HCT116 (cell line): Measurements from ENCODE around the gene TMCC3. TPM values are rescaled to one million over a fixed set of nuclear protein-coding genes. Genes with fewer than 3 reads are reported as not detected.

ENCODE experiments used
- ATAC-seq: fragments of 200-7000 bp; cut with Tn5 transposase; 2 replicates; pipeline ENCODE4 v1.9.1; 2020; ENCODE audit warnings: mild to moderate bottlenecking, moderate library complexity
- BruUV-seq: library from RNA; stranded (reverse); fragments of 400-500 nt; replicated peaks from 2 replicates; lab custom pipeline; 2021; lab: Mats Ljungman, UMichigan
- CTCF ChIA-PET: fragments of 300-600 bp; sonication (Branson Sonifier 250); formaldehyde crosslinking; loops from one replicate; lab custom pipeline; 2021; ENCODE audit warnings: antibody characterized with exemption; lab: Charles Lee
- POLR2A ChIA-PET: fragments of 300-600, 350-600 bp; sonication (Branson Sonifier 250); formaldehyde crosslinking; loops from one replicate; lab custom pipeline; 2021; ENCODE audit warnings: antibody characterized with exemption; lab: Charles Lee
- RAD21 ChIA-PET, 2 experiments: fragments of 300-600 bp; sonication (Branson Sonifier 250); formaldehyde crosslinking; loops; one replicate each; lab custom pipeline; 2023; ENCODE audit warnings: low total read pairs in 2 of 2; ENCODE audit not compliant: uncharacterized antibody in 2 of 2, unreplicated experiment in 2 of 2, low non-redundant PET in 1 of 2; lab: Charles Lee
- DNase-seq: peaks from one replicate; pipeline ENCODE4 v3.0.0-alpha.2; 2010; ENCODE audit warnings: low read depth, low spot score
- H2AFZ ChIP-seq: fragments of 200-600 bp; shearing (Covaris generic), sonication (generic); 2 replicates; pipeline ENCODE4 v1.6.1; 2017; ENCODE audit warnings: low read depth, mixed run types, mixed read lengths, antibody characterized with exemption, low read length; ENCODE audit not compliant: poor library complexity, severe bottlenecking
- H3K27ac ChIP-seq: 2 replicates; pipeline ENCODE4 v1.5.1; 2012; ENCODE audit warnings: low read depth, low read length
- H3K27me3 ChIP-seq: fragments of 200-600 bp; sonication (generic); 2 replicates; pipeline ENCODE4 v1.6.1; 2016; ENCODE audit warnings: mixed run types, low read length, mixed read lengths; ENCODE audit not compliant: insufficient read depth
- H3K36me3 ChIP-seq, 2 experiments: fragments of 200-500 bp in 1 of 2; fragments of 200-600 bp in 1 of 2; sonication (Bioruptor generic) in 1 of 2; sonication (generic) in 1 of 2; 2 replicates each; pipeline versions ENCODE4 v1.5.1 to v1.6.1; 2014 to 2016; ENCODE audit warnings: low read length in 2 of 2, inconsistent platforms in 1 of 2, mixed read lengths in 1 of 2, mixed run types in 1 of 2; ENCODE audit not compliant: insufficient read depth in 2 of 2, control insufficient read depth in 1 of 2
- H3K4me1 ChIP-seq, 2 experiments: fragments of 200-600 bp in 1 of 2; sonication (generic) in 1 of 2; 2 replicates each; pipeline versions ENCODE4 v1.5.1 to v1.6.1; 2012 to 2017; ENCODE audit warnings: low read length in 2 of 2, inconsistent platforms in 1 of 2, mild to moderate bottlenecking in 1 of 2, mixed read lengths in 1 of 2, mixed run types in 1 of 2, moderate library complexity in 1 of 2; ENCODE audit not compliant: insufficient read depth in 2 of 2, control insufficient read depth in 1 of 2
- H3K4me2 ChIP-seq: fragments of 200-600 bp; sonication (generic); 2 replicates; pipeline ENCODE4 v1.6.1; 2017; ENCODE audit warnings: mixed run types, low read length, mixed read lengths
- H3K4me3 ChIP-seq, 2 experiments: fragments of 200-600 bp in 1 of 2; sonication (generic) in 1 of 2; replicated peaks in 1 of 2; 2 replicates each; pipeline ENCODE4 v1.5.1; 2011 to 2016; ENCODE audit warnings: low read length in 2 of 2, control low read depth in 1 of 2, low read depth in 1 of 2, mild to moderate bottlenecking in 1 of 2, mixed read lengths in 1 of 2, mixed run types in 1 of 2
- H3K79me2 ChIP-seq: fragments of 200-600 bp; sonication (generic); 2 replicates; pipeline ENCODE4 v1.6.1; 2017; ENCODE audit warnings: mild to moderate bottlenecking, mixed run types, low read length, moderate library complexity, mixed read lengths; ENCODE audit not compliant: insufficient read depth
- H3K9ac ChIP-seq: fragments of 200-600 bp; sonication (generic); 2 replicates; pipeline ENCODE4 v1.6.1; 2016; ENCODE audit warnings: low read length, mixed read lengths
- H3K9me2 ChIP-seq: fragments of 200-600 bp; sonication (generic), shearing (Covaris generic); 2 replicates; pipeline ENCODE4 v1.6.1; 2017; ENCODE audit warnings: mixed run types, mild to moderate bottlenecking, moderate library complexity; ENCODE audit not compliant: insufficient read depth
- H3K9me3 ChIP-seq, 2 experiments: fragments of 200-500 bp in 1 of 2; fragments of 200-600 bp in 1 of 2; sonication (Bioruptor generic) in 1 of 2; sonication (generic) in 1 of 2; 2 replicates each; pipeline ENCODE4 v1.6.1; 2014 to 2017; ENCODE audit warnings: low read length in 2 of 2, mixed read lengths in 2 of 2, inconsistent platforms in 1 of 2, low read depth in 1 of 2, mild to moderate bottlenecking in 1 of 2, mixed run types in 1 of 2, moderate library complexity in 1 of 2; ENCODE audit not compliant: control insufficient read depth in 1 of 2, insufficient read depth in 1 of 2
- H4K20me1 ChIP-seq: fragments of 200-600 bp; sonication (generic), shearing (Covaris generic); 2 replicates; pipeline ENCODE4 v1.6.1; 2017; ENCODE audit warnings: mixed run types, mild to moderate bottlenecking, moderate library complexity; ENCODE audit not compliant: insufficient read depth
- ATF3 ChIP-seq: IDR thresholded peaks from 2 replicates; pipeline ENCODE4 v1.6.1; 2012
- CBX3 ChIP-seq: IDR thresholded peaks from 2 replicates; pipeline ENCODE4 v1.6.1; 2012; ENCODE audit warnings: low read depth
- CEBPB ChIP-seq: IDR thresholded peaks from 2 replicates; pipeline ENCODE4 v1.6.1; 2012; ENCODE audit warnings: low read depth
- EGR1 ChIP-seq: IDR thresholded peaks from 2 replicates; pipeline ENCODE4 v1.6.1; 2012; ENCODE audit warnings: low read depth
- ELF1 ChIP-seq: IDR thresholded peaks from 2 replicates; pipeline ENCODE4 v1.6.1; 2012; ENCODE audit warnings: low read depth, borderline replicate concordance
- EZH2 ChIP-seq: fragments of 200-600 bp; sonication (generic); IDR thresholded peaks from 2 replicates; pipeline ENCODE4 v1.6.1; 2017; ENCODE audit warnings: antibody characterized with exemption, mixed run types
- EZH2phosphoT487 ChIP-seq: fragments of 200-600 bp; IDR thresholded peaks from 2 replicates; pipeline ENCODE4 v1.6.1; 2018; ENCODE audit warnings: antibody characterized with exemption, borderline replicate concordance
- FOSL1 ChIP-seq: IDR thresholded peaks from 2 replicates; pipeline ENCODE4 v1.6.1; 2012; ENCODE audit warnings: low read depth
- JUND ChIP-seq: IDR thresholded peaks from 2 replicates; pipeline ENCODE4 v1.6.1; 2012
- POLR2A ChIP-seq: IDR thresholded peaks from 2 replicates; pipeline ENCODE4 v1.7.0; 2011; ENCODE audit warnings: borderline replicate concordance; ENCODE audit not compliant: insufficient read depth, insufficient read length; ENCODE audit errors: extremely low read depth
- POLR2AphosphoS5 ChIP-seq: IDR thresholded peaks from 2 replicates; pipeline ENCODE4 v1.6.1; 2011; ENCODE audit warnings: mild to moderate bottlenecking, low read depth, low read length, moderate library complexity
- RAD21 ChIP-seq: IDR thresholded peaks from 2 replicates; pipeline ENCODE4 v1.6.1; 2012; ENCODE audit warnings: low read depth, mild to moderate bottlenecking
- REST ChIP-seq: IDR thresholded peaks from 2 replicates; pipeline ENCODE4 v1.6.1; 2012; ENCODE audit warnings: low read depth
- SIN3A ChIP-seq: IDR thresholded peaks from 2 replicates; pipeline ENCODE4 v1.6.1; 2012; ENCODE audit warnings: low read depth
- SRF ChIP-seq: IDR thresholded peaks from 2 replicates; pipeline ENCODE4 v1.6.1; 2012; ENCODE audit warnings: low read depth
- TCF7L2 ChIP-seq: IDR thresholded peaks from 2 replicates; pipeline ENCODE4 v1.7.0; 2011; ENCODE audit warnings: borderline replicate concordance, inconsistent platforms; ENCODE audit not compliant: insufficient read depth, insufficient read length; ENCODE audit errors: extremely low read depth
- YY1 ChIP-seq: IDR thresholded peaks from 2 replicates; pipeline ENCODE4 v1.6.1; 2011; ENCODE audit warnings: low read length, low read depth, moderate library complexity, mild to moderate bottlenecking; ENCODE audit not compliant: insufficient replicate concordance; ENCODE audit errors: extremely low read depth
- ZBTB33 ChIP-seq: IDR thresholded peaks from 2 replicates; pipeline ENCODE4 v1.6.1; 2011; ENCODE audit warnings: mild to moderate bottlenecking, low read length, moderate library complexity; ENCODE audit not compliant: insufficient replicate concordance; ENCODE audit errors: extremely low read depth
- ZFX ChIP-seq: fragments of 450-650 bp; IDR thresholded peaks from 2 replicates; pipeline ENCODE4 v1.6.1; 2017
- intact Hi-C: fragments of 100-400 bp; cut with micrococcal nuclease; formaldehyde crosslinking; loops from 2 replicates; pipeline ENCODE4 v1.10.0; 2022
- total RNA-seq: library from RNA; stranded (reverse); gene quantifications from one replicate; pipeline ENCODE4 v1.2.1, GENCODE V29; 2021; ENCODE audit not compliant: unreplicated experiment

The TMCC3 gene
- total RNA-seq, 1 experiment from 2014 or later: 4.5 TPM

GRCh38 chr12:94678849-94679248 lies 28.5 kb upstream of the TMCC3 start:
- ChIA-PET RAD21 (no interaction called here), CTCF (no interaction called here), POLR2A (no interaction called here)
- Histone ChIP-seq H3K27ac (no peak overlapping the region), H3K9me2 (no peaks in the 10 kb centered on the region), H3K79me2 (no peaks in the 10 kb centered on the region), H3K9me3 (no peaks in the 10 kb centered on the region), H3K36me3 (no peaks in the 10 kb centered on the region), H3K27me3 (no peaks in the 10 kb centered on the region), H4K20me1 (no peaks in the 10 kb centered on the region), H3K4me3 (no peak overlapping the region), H3K4me1 (no peaks in the 10 kb centered on the region), H3K9ac (no peak overlapping the region), H3K4me2 (no peak overlapping the region), H2AFZ (no peak overlapping the region)
- ATAC-seq: no peak
- intact Hi-C loops: no loop called here
- BruUV-seq: no TSS peak
- no peak for DNase-seq
- TF ChIP-seq SRF: no peak
- TF ChIP-seq EZH2: no peak
- no peak for TF ChIP-seq POLR2A
- no peak for TF ChIP-seq EZH2phosphoT487
- TF ChIP-seq EGR1: no peak
- TF ChIP-seq TCF7L2: no peak
- no peak for TF ChIP-seq RAD21
- no peak for TF ChIP-seq JUND
- no peak for TF ChIP-seq YY1
- TF ChIP-seq ZFX: no peak
- TF ChIP-seq SIN3A: no peak
- no peak for TF ChIP-seq ELF1
- no peak for TF ChIP-seq CEBPB
- no peak for TF ChIP-seq POLR2AphosphoS5
- no peak for TF ChIP-seq FOSL1
- TF ChIP-seq CBX3: no peak
- TF ChIP-seq ATF3: no peak
- no peak for TF ChIP-seq REST
- TF ChIP-seq ZBTB33: no peak
